Psoas muscle (tissue), 8 donors: ENCODE measurements around the gene KIF12. TPM values are rescaled to one million over a fixed set of nuclear protein-coding genes. Genes with fewer than 3 reads are reported as not detected.

Source experiments
- ATAC-seq, 4 donors: fragments of 200-7000 bp; cut with Tn5 transposase; one replicate each; pipeline ENCODE4 v1.9.1; 2020; ENCODE audit warnings: moderate library complexity in 3 of 4, mild to moderate bottlenecking in 2 of 4
- DNase-seq, 2 donors: peaks; one replicate each; pipeline ENCODE4 v3.0.0-alpha.2; 2020
- H3K27ac ChIP-seq: fragments of 200-600 bp; one replicate; pipeline ENCODE4 v1.8.0; 2022
- H3K27me3 ChIP-seq, 3 donors: fragments of 200-600 bp in 1 of 3; one replicate each; pipeline versions ENCODE4 v1.6.1 to v1.8.0; 2013 to 2022; ENCODE audit warnings: low read length in 2 of 3, mild to moderate bottlenecking in 2 of 3, moderate library complexity in 1 of 3; ENCODE audit not compliant: insufficient read depth in 3 of 3
- H3K36me3 ChIP-seq, 2 donors: fragments of 200-600 bp in 1 of 2; one replicate each; pipeline versions ENCODE4 v1.6.1 to v1.8.0; 2013 to 2022; ENCODE audit warnings: low read depth in 1 of 2, mild to moderate bottlenecking in 1 of 2, moderate library complexity in 1 of 2; ENCODE audit not compliant: insufficient read depth in 1 of 2
- H3K4me1 ChIP-seq: fragments of 200-600 bp; one replicate; pipeline ENCODE4 v1.8.0; 2022
- H3K4me3 ChIP-seq: fragments of 200-600 bp; one replicate; pipeline ENCODE4 v1.8.0; 2022; ENCODE audit warnings: mild to moderate bottlenecking
- H3K9me3 ChIP-seq: fragments of 200-600 bp; one replicate; pipeline ENCODE4 v1.8.0; 2022
- CTCF ChIP-seq: fragments of 200-600 bp; IDR thresholded peaks from one replicate; pipeline ENCODE4 v1.8.0; 2022; ENCODE audit warnings: antibody characterized with exemption
- WGBS, 3 donors: extraction: QIAGEN DNeasy Blood & Tissue Kit; methylation state at CpG; one replicate each; pipeline versions ENCODE4 v1.1.6 to v1.1.7; 2013; 5-methylcytosine and 5-hydroxymethylcytosine counted together
- intact Hi-C, 2 donors: fragments of 100-400 bp; cut with DNase I; formaldehyde crosslinking; loops; one replicate each; pipeline versions ENCODE4 v1.11.0 to v1.14.2; 2022
- polyA plus RNA-seq, 3 donors: library from polyadenylated mRNA; stranded (reverse); fragments of 200-250 nt; gene quantifications; one replicate each; pipeline ENCODE4 v1.2.3, GENCODE V29; 2013
- total RNA-seq, 4 donors: library from RNA; stranded (reverse); fragmentation: NEBNext Ultra II Directional in 2 of 4; extraction: Animal tissue kit (Norgen Biotek cat#: 25700) in 2 of 4; gene quantifications; one replicate each; pipeline versions ENCODE4 v1.2.1 to v1.2.4, GENCODE V29; 2021 to 2023
- donor health status: healthy with polysubstance abuse.
- donor health status: DM: no; HTN: no; CAD: no; lungs with moderate emphysema.
- donor health status: Bipolar disorder and iron deficiency.
- donor health status: healthy.
- donor health status: DM: yes; HTN: yes; CAD: no.
- donor health status: DM: no; HTN: no; CAD: no.
- donor health status: DM: no; HTN: no; CAD: no.
- donor health status: DM: yes; HTN: yes; CAD: no.

Gene KIF12
- total and polyA plus RNA-seq, 7 donors = 0.03 to 0.13 (median 0.04) TPM; not detected in 4

- Histone ChIP-seq H3K9me3 (no peaks in the 10 kb centered on the region), H3K27me3 (no peaks in the 10 kb centered on the region), H3K36me3 (no peaks in the 10 kb centered on the region), H3K4me3 (no peak overlapping the region), H3K27ac (no peak overlapping the region), H3K4me1 (no peaks in the 10 kb centered on the region)
- no peak for TF ChIP-seq CTCF
- DNase-seq (no peak), ATAC-seq (no peak)
- WGBS, 3 donors = 87 to 88% (median 88%) methylated on average over 6 of the region's 6 CpGs
- intact Hi-C loops = loop anchor here (2.0 to 5.0 kb wide), 2 partner anchors 209 to 211 kb away; no protein-coding TSS in a partner anchor
These were observed 17.6 kb downstream of the KIF12 start for GRCh38 chr9:114081441-114082016.

GRCh38 chr9:114080773-114081440 is 18.2 kb downstream of the KIF12 start:
- DNase-seq = no peak
- intact Hi-C loops = loop anchor here in 1 of 2 donors (5.0 kb wide), 1 partner anchor 211 kb away; no protein-coding TSS in a partner anchor
- H3K4me1 ChIP-seq = no peaks in the 10 kb centered on the region

GRCh38 chr9:114080195-114080772 is 18.8 kb downstream of the KIF12 start:
- Histone ChIP-seq H3K4me3 (no peak overlapping the region), H3K27ac (no peak overlapping the region), H3K27me3 (peaks cover 0 to 2% (median 0%) of the 10 kb centered on the region in 3 donors), H3K4me1 (no peaks in the 10 kb centered on the region), H3K9me3 (no peaks in the 10 kb centered on the region), H3K36me3 (no peaks in the 10 kb centered on the region)
- no peak for DNase-seq
- intact Hi-C loops = loop anchor here in 1 of 2 donors (5.0 kb wide), 1 partner anchor 212 kb away; no protein-coding TSS in a partner anchor
- ATAC-seq = no peak
- 89 to 91% (median 91%) methylated on average over 5 of the region's 5 CpGs for WGBS, 3 donors
- no peak for TF ChIP-seq CTCF

More at GRCh38 chr9:114080773-114081440, 18.2 kb downstream of the KIF12 start:
- Histone ChIP-seq H3K9me3 (no peaks in the 10 kb centered on the region), H3K27me3 (peaks cover 0 to 2% (median 0%) of the 10 kb centered on the region in 3 donors), H3K4me3 (no peak overlapping the region), H3K36me3 (no peaks in the 10 kb centered on the region), H3K27ac (no peak overlapping the region)
- TF ChIP-seq CTCF = no peak
- 91 to 94% (median 91%) methylated on average over 7 of the region's 7 CpGs for WGBS, 3 donors
- no peak for ATAC-seq

GRCh38 chr9:114078781-114079156 is 20.3 kb downstream of the KIF12 start:
- ATAC-seq = no peak
- intact Hi-C loops = no loop called here
- Histone ChIP-seq H3K36me3 (no peaks in the 10 kb centered on the region), H3K27me3 (peaks cover 0 to 2% (median 0%) of the 10 kb centered on the region in 3 donors), H3K4me1 (no peaks in the 10 kb centered on the region), H3K27ac (no peak overlapping the region), H3K9me3 (no peaks in the 10 kb centered on the region), H3K4me3 (no peak overlapping the region)
- DNase-seq = no peak
- TF ChIP-seq CTCF = no peak
- WGBS, 3 donors = 70 to 73% (median 72%) methylated on average over 7 of the region's 7 CpGs
